Mucosa of stomach (tissue), 1 donor: ENCODE measurements around the gene MGAT3.

Source experiments
- H3K27me3 ChIP-seq: one replicate; pipeline ENCODE4 v1.7.0; 2013; ENCODE audit warnings: mild to moderate bottlenecking, low read length; ENCODE audit not compliant: control insufficient read depth, insufficient read depth
- H3K36me3 ChIP-seq: one replicate; pipeline ENCODE4 v1.7.0; 2013; ENCODE audit warnings: low read length; ENCODE audit not compliant: control insufficient read depth, insufficient read depth
- H3K4me1 ChIP-seq: one replicate; pipeline ENCODE4 v1.7.0; 2013; ENCODE audit warnings: mild to moderate bottlenecking, low read length; ENCODE audit not compliant: control insufficient read depth, insufficient read depth
- H3K4me3 ChIP-seq: one replicate; pipeline ENCODE4 v1.7.0; 2013; ENCODE audit warnings: low read length
- H3K9ac ChIP-seq: one replicate; pipeline ENCODE4 v1.7.0; 2013; ENCODE audit warnings: mild to moderate bottlenecking, low read length, moderate library complexity
- H3K9me3 ChIP-seq: one replicate; pipeline ENCODE4 v1.7.0; 2013; ENCODE audit warnings: mild to moderate bottlenecking, low read length, moderate library complexity; ENCODE audit not compliant: control insufficient read depth
- donor health status: Pancreatic carcinoma.

MGAT3 gene

GRCh38 chr22:39490966-39491680 lies 34.3 kb downstream of the MGAT3 start:
- no peaks in the 10 kb centered on the region for H3K27me3 ChIP-seq
- H3K4me3 ChIP-seq: no peak overlapping the region
- H3K4me1 ChIP-seq: peaks cover 10% of the 10 kb centered on the region
- H3K9ac ChIP-seq: no peak overlapping the region
- no peaks in the 10 kb centered on the region for H3K9me3 ChIP-seq
- no peaks in the 10 kb centered on the region for H3K36me3 ChIP-seq

- Histone ChIP-seq H3K9ac (no peak overlapping the region), H3K27me3 (no peaks in the 10 kb centered on the region), H3K36me3 (no peaks in the 10 kb centered on the region), H3K9me3 (no peaks in the 10 kb centered on the region), H3K4me3 (no peak overlapping the region), H3K4me1 (peaks cover 10% of the 10 kb centered on the region)
Observed at GRCh38 chr22:39491696-39492095, 34.9 kb downstream of the MGAT3 start.

GRCh38 chr22:39492186-39492585 lies 35.4 kb downstream of the MGAT3 start:
- Histone ChIP-seq H3K27me3 (no peaks in the 10 kb centered on the region), H3K36me3 (no peaks in the 10 kb centered on the region), H3K9me3 (no peaks in the 10 kb centered on the region), H3K4me3 (no peak overlapping the region), H3K9ac (no peak overlapping the region), H3K4me1 (peaks cover 10% of the 10 kb centered on the region)

GRCh38 chr22:39493759-39494158 lies 36.9 kb downstream of the MGAT3 start:
- Histone ChIP-seq H3K36me3 (no peaks in the 10 kb centered on the region), H3K9me3 (no peaks in the 10 kb centered on the region), H3K27me3 (no peaks in the 10 kb centered on the region), H3K4me1 (peaks cover 10% of the 10 kb centered on the region), H3K4me3 (no peak overlapping the region), H3K9ac (no peak overlapping the region)

- Histone ChIP-seq H3K9ac (no peak overlapping the region), H3K9me3 (no peaks in the 10 kb centered on the region), H3K27me3 (no peaks in the 10 kb centered on the region), H3K4me1 (peaks cover 5% of the 10 kb centered on the region), H3K36me3 (no peaks in the 10 kb centered on the region), H3K4me3 (no peak overlapping the region)
Observed at GRCh38 chr22:39494471-39495120, 37.8 kb downstream of the MGAT3 start.

- no peak overlapping the region for H3K4me3 ChIP-seq
- H3K9ac ChIP-seq: peak overlapping the region; percentile 11
- no peaks in the 10 kb centered on the region for H3K27me3 ChIP-seq
- H3K9me3 ChIP-seq: no peaks in the 10 kb centered on the region
- no peaks in the 10 kb centered on the region for H3K36me3 ChIP-seq
- H3K4me1 ChIP-seq: peaks cover 10% of the 10 kb centered on the region
Observed at GRCh38 chr22:39496131-39496838, 39.5 kb downstream of the MGAT3 start.

GRCh38 chr22:39497429-39497828 lies 40.6 kb downstream of the MGAT3 start:
- H3K27me3 ChIP-seq: no peaks in the 10 kb centered on the region
- no peak overlapping the region for H3K9ac ChIP-seq
- no peak overlapping the region for H3K4me3 ChIP-seq
- H3K9me3 ChIP-seq: no peaks in the 10 kb centered on the region
- no peaks in the 10 kb centered on the region for H3K36me3 ChIP-seq
- peaks cover 16% of the 10 kb centered on the region for H3K4me1 ChIP-seq

- no peak overlapping the region for H3K9ac ChIP-seq
- H3K36me3 ChIP-seq: no peaks in the 10 kb centered on the region
- no peak overlapping the region for H3K4me3 ChIP-seq
- no peaks in the 10 kb centered on the region for H3K9me3 ChIP-seq
- H3K4me1 ChIP-seq: peaks cover 22% of the 10 kb centered on the region
- no peaks in the 10 kb centered on the region for H3K27me3 ChIP-seq
Observed at GRCh38 chr22:39498368-39498767, 41.6 kb downstream of the MGAT3 start.

- Histone ChIP-seq H3K4me1 (peaks cover 27% of the 10 kb centered on the region), H3K27me3 (no peaks in the 10 kb centered on the region), H3K4me3 (no peak overlapping the region), H3K9ac (no peak overlapping the region), H3K36me3 (no peaks in the 10 kb centered on the region), H3K9me3 (no peaks in the 10 kb centered on the region)
Observed at GRCh38 chr22:39498802-39499201, 42.0 kb downstream of the MGAT3 start.

GRCh38 chr22:39500101-39500500 lies 43.3 kb downstream of the MGAT3 start:
- Histone ChIP-seq H3K9me3 (no peaks in the 10 kb centered on the region), H3K27me3 (no peaks in the 10 kb centered on the region), H3K36me3 (no peaks in the 10 kb centered on the region), H3K9ac (no peak overlapping the region), H3K4me1 (peaks cover 29% of the 10 kb centered on the region), H3K4me3 (no peak overlapping the region)

- Histone ChIP-seq H3K36me3 (no peaks in the 10 kb centered on the region), H3K4me3 (peak overlapping the region; percentile 82), H3K4me1 (peaks cover 29% of the 10 kb centered on the region), H3K9ac (peak overlapping the region; percentile 81), H3K27me3 (no peaks in the 10 kb centered on the region), H3K9me3 (no peaks in the 10 kb centered on the region)
Observed at GRCh38 chr22:39501644-39502108, 44.9 kb downstream of the MGAT3 start.
